GM12878 (cell line): Measurements from ENCODE around the gene SPRED3. TPM values are rescaled to one million over a fixed set of nuclear protein-coding genes. Genes with fewer than 3 reads are reported as not detected.

ENCODE experiments used
- ATAC-seq: fragments of 200-7000 bp; cut with Tn5 transposase; 3 replicates; pipeline ENCODE4 v1.9.1; 2020; ENCODE audit warnings: mild to moderate bottlenecking, moderate library complexity
- BruUV-seq: library from RNA; stranded (reverse); fragments of 400-500 nt; replicated peaks from 2 replicates; lab custom pipeline; 2021; lab: Mats Ljungman, UMichigan
- CTCF ChIA-PET: fragments of 300-600 bp; sonication (Branson Sonifier 250); formaldehyde crosslinking; extraction: SDS; loops from one replicate; lab custom pipeline; 2021; ENCODE audit warnings: inconsistent platforms; lab: Yijun Ruan, JAX
- POLR2A ChIA-PET: fragments of 350-600 bp; formaldehyde crosslinking; extraction: SDS; loops from one replicate; lab custom pipeline; 2021; ENCODE audit warnings: inconsistent platforms; lab: Charles Lee
- RAD21 ChIA-PET: fragments of 300-600 bp; sonication (Branson Sonifier 250); formaldehyde crosslinking; loops from one replicate; lab custom pipeline; 2023; ENCODE audit warnings: antibody characterized with exemption; ENCODE audit not compliant: unreplicated experiment; lab: Charles Lee
- SMC1A ChIA-PET: fragments of 300-600 bp; sonication (Branson Sonifier 250); formaldehyde crosslinking; loops from one replicate; lab custom pipeline; 2023; ENCODE audit not compliant: unreplicated experiment, uncharacterized antibody; lab: Charles Lee
- DNase-seq: peaks from one replicate; pipeline ENCODE4 v3.0.0-alpha.2; 2011; ENCODE audit warnings: low read depth, low spot score
- FAIRE-seq: peaks from 3 replicates; lab custom pipeline; 2011; peaks lifted over from hg19 to GRCh38; lab: Jason Lieb, UNC
- H2AFZ ChIP-seq: 2 replicates; pipeline ENCODE4 v1.6.0; 2011; ENCODE audit warnings: low read depth, low read length, control low read depth; ENCODE audit not compliant: control insufficient read depth
- H3K27ac ChIP-seq: 2 replicates; pipeline ENCODE4 v1.5.1; 2011; ENCODE audit warnings: control low read depth; ENCODE audit not compliant: control insufficient read depth, insufficient read depth
- H3K27me3 ChIP-seq, 2 experiments: replicated peaks in 1 of 2; 2 replicates each; pipeline versions ENCODE4 v1.6.0 to v1.6.1; 2011; ENCODE audit warnings: low read length in 1 of 2; ENCODE audit not compliant: control insufficient read depth in 2 of 2, insufficient read depth in 2 of 2
- H3K36me3 ChIP-seq, 2 experiments: 2 replicates each; pipeline ENCODE4 v1.5.1; 2011; ENCODE audit warnings: low read length in 1 of 2; ENCODE audit not compliant: control insufficient read depth in 2 of 2, insufficient read depth in 2 of 2
- H3K4me1 ChIP-seq: 2 replicates; pipeline ENCODE4 v1.6.1; 2011; ENCODE audit warnings: mild to moderate bottlenecking, low read length, moderate library complexity, mixed read lengths; ENCODE audit not compliant: control insufficient read depth, insufficient read depth
- H3K4me2 ChIP-seq: 2 replicates; pipeline ENCODE4 v1.6.0; 2011; ENCODE audit warnings: control low read depth; ENCODE audit not compliant: control insufficient read depth, insufficient read depth
- H3K4me3 ChIP-seq: fragments of 200-600 bp; sonication (generic); 2 replicates; pipeline ENCODE4 v1.5.1; 2016
- H3K79me2 ChIP-seq: 2 replicates; pipeline ENCODE4 v1.6.0; 2011; ENCODE audit warnings: low read length; ENCODE audit not compliant: control insufficient read depth, insufficient read depth
- H3K9ac ChIP-seq: 2 replicates; pipeline ENCODE4 v1.8.0; 2011; ENCODE audit warnings: low read length, control low read depth, mixed read lengths; ENCODE audit not compliant: control insufficient read depth, insufficient read depth
- H3K9me3 ChIP-seq: replicated peaks from 3 replicates; pipeline ENCODE4 v1.5.1; 2011; ENCODE audit warnings: mild to moderate bottlenecking, low read length; ENCODE audit not compliant: control insufficient read depth, insufficient read depth
- H4K20me1 ChIP-seq: 2 replicates; pipeline ENCODE4 v1.6.0; 2011; ENCODE audit not compliant: control insufficient read depth, insufficient read depth
- BHLHE40 ChIP-seq, 2 experiments: fragments of 450-650 bp in 1 of 2; IDR thresholded peaks; 2 replicates each; pipeline ENCODE4 v1.6.1; 2011 to 2017; ENCODE audit warnings: low read depth in 2 of 2, borderline replicate concordance in 1 of 2, improper control_type of control experiment in 1 of 2, low read length in 1 of 2, mild to moderate bottlenecking in 1 of 2
- HDGF ChIP-seq: fragments of 450-650 bp; IDR thresholded peaks from 2 replicates; pipeline ENCODE4 v1.6.1; 2016; ENCODE audit warnings: antibody characterized with exemption
- PKNOX1 ChIP-seq: fragments of 450-650 bp; IDR thresholded peaks from 2 replicates; pipeline ENCODE4 v1.6.1; 2016; ENCODE audit warnings: mild to moderate bottlenecking
- POLR2AphosphoS2 ChIP-seq: IDR thresholded peaks from 2 replicates; pipeline ENCODE4 v1.6.1; 2011; ENCODE audit warnings: low read depth, mild to moderate bottlenecking, low read length, improper control_type of control experiment, moderate library complexity
- TCF12 ChIP-seq: IDR thresholded peaks from 2 replicates; pipeline ENCODE4 v1.6.1; 2011; ENCODE audit warnings: low read depth, mild to moderate bottlenecking, low read length
- WGBS: methylation state at CpG from one replicate; pipeline ENCODE4 v1.1.6; 2016; ENCODE audit warnings: low lambda C conversion rate; ENCODE audit not compliant: insufficient replicate concordance, insufficient coverage; ENCODE audit errors: missing lambda C conversion rate; 5-methylcytosine and 5-hydroxymethylcytosine counted together
- in situ Hi-C: fragments of 300-500 bp; cut with MboI; formaldehyde crosslinking; loops from 9 replicates; pipeline ENCODE4 v1.14.3; 2018; ENCODE audit warnings: mixed read lengths
- intact Hi-C: fragments of 100-400 bp; cut with micrococcal nuclease; formaldehyde crosslinking; loops from one replicate; pipeline ENCODE4 v1.14.2; 2022; ENCODE audit not compliant: unreplicated experiment
- polyA plus RNA-seq, 11 experiments: library from polyadenylated mRNA; depleted of rRNA in 4 of 11; unstranded in 6 of 11; stranded (reverse) in 5 of 11; fragments of >200 nt; fragmentation: Nextera tagmentation in 4 of 11; fragmentation: Illumina TruSeq in 1 of 11; extraction: Ambion mirVana in 4 of 11; extraction: Trizol in 1 of 11; gene quantifications; 1 replicate in 1 of 11; 2 replicates in 10 of 11; pipeline versions ENCODE4 v1.2.1 to v1.2.3, GENCODE V29; 2011 to 2016; ENCODE audit warnings: inconsistent platforms in 2 of 11, missing spikeins in 2 of 11, low read depth in 1 of 11
- total RNA-seq, 4 experiments: library from RNA; depleted of rRNA in 3 of 4; stranded (reverse); fragments of >200 nt in 3 of 4; fragmentation: Illumina TruSeq in 1 of 4; extraction: Trizol in 1 of 4; gene quantifications; 2 replicates each; pipeline versions ENCODE4 v1.2.1 to v1.2.3, GENCODE V29; 2013 to 2021

SPRED3 gene
- total and polyA plus RNA-seq, 10 of the 15 experiments (the other 5 are each of a cell fraction or from before 2014, with no cell fraction given): 0.09 to 1.5 (median 0.31) TPM; not detected in 2

GRCh38 chr19:38429811-38430156, 41.3 kb downstream of the SPRED3 start:
- Histone ChIP-seq H2AFZ (no peak overlapping the region), H3K27me3 (no peaks in the 10 kb centered on the region), H3K27ac (no peak overlapping the region), H3K79me2 (no peaks in the 10 kb centered on the region), H3K9me3 (no peaks in the 10 kb centered on the region), H3K36me3 (no peaks in the 10 kb centered on the region), H3K4me1 (peaks cover 16% of the 10 kb centered on the region), H3K9ac (no peak overlapping the region), H4K20me1 (no peaks in the 10 kb centered on the region), H3K4me2 (no peak overlapping the region), H3K4me3 (no peak overlapping the region)
- ATAC-seq (no peak), DNase-seq (no peak), FAIRE-seq (no peak)
- ChIA-PET POLR2A (no interaction called here), RAD21 (no interaction called here), SMC1A (no interaction called here), CTCF (no interaction called here)
- intact Hi-C loops: no loop called here
- in situ Hi-C loops: no loop called here
- WGBS: 46% methylated on average over 2 of the region's 2 CpGs
- TF ChIP-seq POLR2AphosphoS2: no peak
- TF ChIP-seq BHLHE40 (IDR thresholded peaks at IDR 0.05; ENCODE audit: borderline replicate concordance in 1 of 2, low read depth in 2 of 2, low read length in 1 of 2): no peak
- TF ChIP-seq HDGF: no peak
- peak; percentile 55; the same call in 1 of the 2 replicates for TF ChIP-seq PKNOX1
- BruUV-seq: no TSS peak

GRCh38 chr19:38430931-38431330, 42.4 kb downstream of the SPRED3 start:
- TF ChIP-seq TCF12: no peak
- Histone ChIP-seq H3K36me3 (no peaks in the 10 kb centered on the region), H3K27ac (no peak overlapping the region), H3K4me1 (peaks cover 13% of the 10 kb centered on the region), H3K9me3 (no peaks in the 10 kb centered on the region), H2AFZ (no peak overlapping the region), H3K4me3 (no peak overlapping the region), H3K79me2 (no peaks in the 10 kb centered on the region), H3K9ac (no peak overlapping the region), H3K27me3 (no peaks in the 10 kb centered on the region), H3K4me2 (no peak overlapping the region), H4K20me1 (no peaks in the 10 kb centered on the region)
- ATAC-seq (no peak), DNase-seq (no peak), FAIRE-seq (no peak)
- no TSS peak for BruUV-seq
- ChIA-PET POLR2A (no interaction called here), SMC1A (no interaction called here), CTCF (interaction anchor here (1.1 kb wide), 1 partner anchor 113 kb away, joined by 3 read pairs; no protein-coding TSS in a partner anchor), RAD21 (no interaction called here)
- WGBS: 60% methylated on average over 7 of the region's 7 CpGs
- intact Hi-C loops: no loop called here
- in situ Hi-C loops: no loop called here
